HepG2 (cell line): ENCODE results near the gene SELENOV. TPM values are rescaled to one million over a fixed set of nuclear protein-coding genes. Genes with fewer than 3 reads are reported as not detected.

Experiments used
- BHLHE40 ChIP-seq: IDR thresholded peaks from 2 replicates; pipeline ENCODE4 v1.6.1; 2011; ENCODE audit warnings: low read length, improper control_type of control experiment
- ELF1 ChIP-seq: sonication (generic); formaldehyde crosslinking; IDR thresholded peaks from 2 replicates; pipeline ENCODE4 v1.4.0; 2020; ENCODE audit warnings: missing genetic modification reagents
- MEIS1 ChIP-seq: sonication (generic); formaldehyde crosslinking; IDR thresholded peaks from 2 replicates; pipeline ENCODE4 v1.9.0; 2021; ENCODE audit warnings: mild to moderate bottlenecking, missing genetic modification reagents, moderate library complexity, borderline replicate concordance
- PLSCR1 ChIP-seq: sonication (generic); formaldehyde crosslinking; IDR thresholded peaks from 2 replicates; pipeline ENCODE4 v1.5.0; 2020; ENCODE audit warnings: missing genetic modification reagents, mild to moderate bottlenecking, borderline replicate concordance
- RCOR2 ChIP-seq: IDR thresholded peaks from 2 replicates; pipeline ENCODE4 v1.6.1; 2016; ENCODE audit warnings: missing biosample characterization, missing genetic modification reagents
- SIN3A ChIP-seq: IDR thresholded peaks from 2 replicates; pipeline ENCODE4 v1.6.1; 2011; ENCODE audit warnings: low read depth, mild to moderate bottlenecking, control low read depth, low read length, borderline replicate concordance
- SUZ12 ChIP-seq: fragments of 150-350 bp; IDR thresholded peaks from 2 replicates; pipeline ENCODE4 v1.6.1; 2014; ENCODE audit warnings: low read depth, low read length
- ZBTB8A ChIP-seq: sonication (generic); formaldehyde crosslinking; IDR thresholded peaks from 2 replicates; pipeline ENCODE4 v1.4.0; 2020; ENCODE audit warnings: mild to moderate bottlenecking, low read depth, missing genetic modification reagents, borderline replicate concordance
- ZFY ChIP-seq: sonication (generic); formaldehyde crosslinking; IDR thresholded peaks from 2 replicates; pipeline ENCODE4 v1.4.0; 2020; ENCODE audit warnings: missing genetic modification reagents
- ZMYM3 ChIP-seq: sonication (generic); formaldehyde crosslinking; IDR thresholded peaks from 2 replicates; pipeline ENCODE4 v1.5.1; 2020; ENCODE audit warnings: mild to moderate bottlenecking, missing genetic modification reagents
- ZNF230 ChIP-seq: sonication (generic); formaldehyde crosslinking; IDR thresholded peaks from 2 replicates; pipeline ENCODE4 v1.4.0; 2020; ENCODE audit warnings: mild to moderate bottlenecking, missing genetic modification reagents
- ZNF570 ChIP-seq: sonication (generic); formaldehyde crosslinking; IDR thresholded peaks from 2 replicates; pipeline ENCODE4 v1.4.0; 2020; ENCODE audit warnings: mild to moderate bottlenecking, missing genetic modification reagents, borderline replicate concordance
- ZNF607 ChIP-seq: sonication (generic); formaldehyde crosslinking; IDR thresholded peaks from 2 replicates; pipeline ENCODE4 v1.5.1; 2020; ENCODE audit warnings: missing genetic modification reagents, mild to moderate bottlenecking, borderline replicate concordance
- ZNF614 ChIP-seq: IDR thresholded peaks from 2 replicates; pipeline ENCODE4 v1.6.1; 2018; ENCODE audit warnings: missing biosample characterization, missing genetic modification reagents, inconsistent platforms, borderline replicate concordance
- ZSCAN20 ChIP-seq: sonication (generic); formaldehyde crosslinking; IDR thresholded peaks from 2 replicates; pipeline ENCODE4 v1.4.0; 2020; ENCODE audit warnings: missing genetic modification reagents, mild to moderate bottlenecking, borderline replicate concordance
- polyA plus RNA-seq, 8 experiments: library from polyadenylated mRNA; depleted of rRNA in 3 of 8; stranded (reverse) in 7 of 8; unstranded in 1 of 8; fragments of >200 nt; fragmentation: Illumina TruSeq in 4 of 8; extraction: Trizol in 4 of 8; gene quantifications; 2 replicates each; pipeline versions ENCODE4 v1.2.1 to v1.2.3, GENCODE V29; 2011 to 2016; ENCODE audit warnings: low read depth in 4 of 8, missing spikeins in 1 of 8, mixed read lengths in 1 of 8; ENCODE audit not compliant: insufficient read depth in 1 of 8
- total RNA-seq, 5 experiments: library from RNA; depleted of rRNA; stranded (reverse); fragments of >200 nt; fragmentation: Illumina TruSeq; extraction: Trizol; gene quantifications; 2 replicates each; pipeline ENCODE4 v1.2.3, GENCODE V29; 2016; ENCODE audit warnings: low read depth in 1 of 5
- TF ChIP-seq, protein P1 (sequence below): sonication (generic); formaldehyde crosslinking; IDR thresholded peaks from 2 replicates; pipeline ENCODE4 v1.4.0; 2020; ENCODE audit warnings: missing genetic modification reagents
- TF ChIP-seq, protein P2 (sequence below): sonication (generic); formaldehyde crosslinking; IDR thresholded peaks from 2 replicates; pipeline ENCODE4 v1.9.0; 2022; ENCODE audit warnings: missing genetic modification reagents, mild to moderate bottlenecking, borderline replicate concordance
- TF ChIP-seq, protein P3 (sequence below): sonication (generic); formaldehyde crosslinking; IDR thresholded peaks from 2 replicates; pipeline ENCODE4 v1.5.0; 2020; ENCODE audit warnings: missing genetic modification reagents, mild to moderate bottlenecking, borderline replicate concordance
- TF ChIP-seq, protein P4 (sequence below): sonication (generic); formaldehyde crosslinking; IDR thresholded peaks from 2 replicates; pipeline ENCODE4 v1.4.0; 2020; ENCODE audit warnings: mild to moderate bottlenecking, missing genetic modification reagents, borderline replicate concordance

The SELENOV gene
- total and polyA plus RNA-seq, 2 of the 13 experiments (the other 11 are each of a cell fraction or from before 2014, with no cell fraction given): not detected

DNA sequence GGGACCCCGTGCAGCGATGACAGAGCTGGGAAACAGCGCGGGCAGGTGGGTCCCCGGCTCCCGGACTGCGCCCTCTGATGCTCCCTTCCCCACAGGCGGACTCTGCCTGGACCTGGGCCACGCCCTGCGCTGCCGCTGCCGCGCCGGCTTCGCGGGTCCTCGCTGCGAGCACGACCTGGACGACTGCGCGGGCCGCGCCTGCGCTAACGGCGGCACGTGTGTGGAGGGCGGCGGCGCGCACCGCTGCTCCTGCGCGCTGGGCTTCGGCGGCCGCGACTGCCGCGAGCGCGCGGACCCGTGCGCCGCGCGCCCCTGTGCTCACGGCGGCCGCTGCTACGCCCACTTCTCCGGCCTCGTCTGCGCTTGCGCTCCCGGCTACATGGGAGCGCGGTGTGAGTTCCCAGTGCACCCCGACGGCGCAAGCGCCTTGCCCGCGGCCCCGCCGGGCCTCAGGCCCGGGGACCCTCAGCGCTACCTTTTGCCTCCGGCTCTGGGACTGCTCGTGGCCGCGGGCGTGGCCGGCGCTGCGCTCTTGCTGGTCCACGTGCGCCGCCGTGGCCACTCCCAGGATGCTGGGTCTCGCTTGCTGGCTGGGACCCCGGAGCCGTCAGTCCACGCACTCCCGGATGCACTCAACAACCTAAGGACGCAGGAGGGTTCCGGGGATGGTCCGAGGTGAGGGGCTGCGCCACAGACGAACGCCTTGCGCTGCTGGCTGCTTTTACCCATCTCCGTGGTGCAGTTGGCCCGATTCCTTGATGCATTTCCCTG is 7.8 kb upstream of the SELENOV start (continued):
- TF ChIP-seq MEIS1 (CRISPR knock-in tag) (no peak), ZNF230 (CRISPR knock-in tag) (peak; percentile 67; the same call in 1 of the 2 replicates), ZFY (peak; percentile 78), RCOR2 (CRISPR knock-in tag) (no peak), SIN3A (no peak), ZNF607 (peak; percentile 91), ELF1 (no peak), ZNF570 (CRISPR knock-in tag) (no peak), ZMYM3 (CRISPR knock-in tag) (no peak), PLSCR1 (CRISPR knock-in tag) (no peak), ZBTB8A (CRISPR knock-in tag) (no peak), ZSCAN20 (CRISPR knock-in tag) (peak; percentile 84; the same call in 1 of the 2 replicates), BHLHE40 (peak; percentile 82), ZNF614 (CRISPR knock-in tag) (no peak), SUZ12 (no peak)
- TF ChIP-seq, protein P1, sequence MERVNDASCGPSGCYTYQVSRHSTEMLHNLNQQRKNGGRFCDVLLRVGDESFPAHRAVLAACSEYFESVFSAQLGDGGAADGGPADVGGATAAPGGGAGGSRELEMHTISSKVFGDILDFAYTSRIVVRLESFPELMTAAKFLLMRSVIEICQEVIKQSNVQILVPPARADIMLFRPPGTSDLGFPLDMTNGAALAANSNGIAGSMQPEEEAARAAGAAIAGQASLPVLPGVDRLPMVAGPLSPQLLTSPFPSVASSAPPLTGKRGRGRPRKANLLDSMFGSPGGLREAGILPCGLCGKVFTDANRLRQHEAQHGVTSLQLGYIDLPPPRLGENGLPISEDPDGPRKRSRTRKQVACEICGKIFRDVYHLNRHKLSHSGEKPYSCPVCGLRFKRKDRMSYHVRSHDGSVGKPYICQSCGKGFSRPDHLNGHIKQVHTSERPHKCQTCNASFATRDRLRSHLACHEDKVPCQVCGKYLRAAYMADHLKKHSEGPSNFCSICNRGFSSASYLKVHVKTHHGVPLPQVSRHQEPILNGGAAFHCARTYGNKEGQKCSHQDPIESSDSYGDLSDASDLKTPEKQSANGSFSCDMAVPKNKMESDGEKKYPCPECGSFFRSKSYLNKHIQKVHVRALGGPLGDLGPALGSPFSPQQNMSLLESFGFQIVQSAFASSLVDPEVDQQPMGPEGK (CRISPR knock-in tag): no peak
- TF ChIP-seq, protein P2, sequence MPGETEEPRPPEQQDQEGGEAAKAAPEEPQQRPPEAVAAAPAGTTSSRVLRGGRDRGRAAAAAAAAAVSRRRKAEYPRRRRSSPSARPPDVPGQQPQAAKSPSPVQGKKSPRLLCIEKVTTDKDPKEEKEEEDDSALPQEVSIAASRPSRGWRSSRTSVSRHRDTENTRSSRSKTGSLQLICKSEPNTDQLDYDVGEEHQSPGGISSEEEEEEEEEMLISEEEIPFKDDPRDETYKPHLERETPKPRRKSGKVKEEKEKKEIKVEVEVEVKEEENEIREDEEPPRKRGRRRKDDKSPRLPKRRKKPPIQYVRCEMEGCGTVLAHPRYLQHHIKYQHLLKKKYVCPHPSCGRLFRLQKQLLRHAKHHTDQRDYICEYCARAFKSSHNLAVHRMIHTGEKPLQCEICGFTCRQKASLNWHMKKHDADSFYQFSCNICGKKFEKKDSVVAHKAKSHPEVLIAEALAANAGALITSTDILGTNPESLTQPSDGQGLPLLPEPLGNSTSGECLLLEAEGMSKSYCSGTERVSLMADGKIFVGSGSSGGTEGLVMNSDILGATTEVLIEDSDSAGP (CRISPR knock-in tag): peak; percentile 72
- TF ChIP-seq, protein P3, sequence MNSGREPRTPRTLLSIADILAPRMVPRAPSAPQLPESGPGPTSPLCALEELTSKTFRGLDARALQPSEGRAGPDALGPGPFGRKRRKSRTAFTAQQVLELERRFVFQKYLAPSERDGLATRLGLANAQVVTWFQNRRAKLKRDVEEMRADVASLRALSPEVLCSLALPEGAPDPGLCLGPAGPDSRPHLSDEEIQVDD: peak; percentile 75; the same call in 1 of the 2 replicates
- TF ChIP-seq, protein P4, sequence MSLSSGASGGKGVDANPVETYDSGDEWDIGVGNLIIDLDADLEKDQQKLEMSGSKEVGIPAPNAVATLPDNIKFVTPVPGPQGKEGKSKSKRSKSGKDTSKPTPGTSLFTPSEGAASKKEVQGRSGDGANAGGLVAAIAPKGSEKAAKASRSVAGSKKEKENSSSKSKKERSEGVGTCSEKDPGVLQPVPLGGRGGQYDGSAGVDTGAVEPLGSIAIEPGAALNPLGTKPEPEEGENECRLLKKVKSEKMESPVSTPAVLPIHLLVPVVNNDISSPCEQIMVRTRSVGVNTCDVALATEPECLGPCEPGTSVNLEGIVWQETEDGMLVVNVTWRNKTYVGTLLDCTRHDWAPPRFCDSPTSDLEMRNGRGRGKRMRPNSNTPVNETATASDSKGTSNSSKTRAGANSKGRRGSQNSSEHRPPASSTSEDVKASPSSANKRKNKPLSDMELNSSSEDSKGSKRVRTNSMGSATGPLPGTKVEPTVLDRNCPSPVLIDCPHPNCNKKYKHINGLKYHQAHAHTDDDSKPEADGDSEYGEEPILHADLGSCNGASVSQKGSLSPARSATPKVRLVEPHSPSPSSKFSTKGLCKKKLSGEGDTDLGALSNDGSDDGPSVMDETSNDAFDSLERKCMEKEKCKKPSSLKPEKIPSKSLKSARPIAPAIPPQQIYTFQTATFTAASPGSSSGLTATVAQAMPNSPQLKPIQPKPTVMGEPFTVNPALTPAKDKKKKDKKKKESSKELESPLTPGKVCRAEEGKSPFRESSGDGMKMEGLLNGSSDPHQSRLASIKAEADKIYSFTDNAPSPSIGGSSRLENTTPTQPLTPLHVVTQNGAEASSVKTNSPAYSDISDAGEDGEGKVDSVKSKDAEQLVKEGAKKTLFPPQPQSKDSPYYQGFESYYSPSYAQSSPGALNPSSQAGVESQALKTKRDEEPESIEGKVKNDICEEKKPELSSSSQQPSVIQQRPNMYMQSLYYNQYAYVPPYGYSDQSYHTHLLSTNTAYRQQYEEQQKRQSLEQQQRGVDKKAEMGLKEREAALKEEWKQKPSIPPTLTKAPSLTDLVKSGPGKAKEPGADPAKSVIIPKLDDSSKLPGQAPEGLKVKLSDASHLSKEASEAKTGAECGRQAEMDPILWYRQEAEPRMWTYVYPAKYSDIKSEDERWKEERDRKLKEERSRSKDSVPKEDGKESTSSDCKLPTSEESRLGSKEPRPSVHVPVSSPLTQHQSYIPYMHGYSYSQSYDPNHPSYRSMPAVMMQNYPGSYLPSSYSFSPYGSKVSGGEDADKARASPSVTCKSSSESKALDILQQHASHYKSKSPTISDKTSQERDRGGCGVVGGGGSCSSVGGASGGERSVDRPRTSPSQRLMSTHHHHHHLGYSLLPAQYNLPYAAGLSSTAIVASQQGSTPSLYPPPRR (CRISPR knock-in tag): no peak
